HG03558 (cell line): ENCODE data around the gene EGLN3.

Experiments
- ATAC-seq: cut with Tn5 transposase; IDR thresholded peaks from one replicate; pipeline ENCODE4 v1.9.1; 2021; ENCODE audit warnings: moderate number of reproducible peaks; ENCODE audit not compliant: unreplicated experiment; ENCODE audit errors: extremely low read depth

Gene EGLN3

DNA sequence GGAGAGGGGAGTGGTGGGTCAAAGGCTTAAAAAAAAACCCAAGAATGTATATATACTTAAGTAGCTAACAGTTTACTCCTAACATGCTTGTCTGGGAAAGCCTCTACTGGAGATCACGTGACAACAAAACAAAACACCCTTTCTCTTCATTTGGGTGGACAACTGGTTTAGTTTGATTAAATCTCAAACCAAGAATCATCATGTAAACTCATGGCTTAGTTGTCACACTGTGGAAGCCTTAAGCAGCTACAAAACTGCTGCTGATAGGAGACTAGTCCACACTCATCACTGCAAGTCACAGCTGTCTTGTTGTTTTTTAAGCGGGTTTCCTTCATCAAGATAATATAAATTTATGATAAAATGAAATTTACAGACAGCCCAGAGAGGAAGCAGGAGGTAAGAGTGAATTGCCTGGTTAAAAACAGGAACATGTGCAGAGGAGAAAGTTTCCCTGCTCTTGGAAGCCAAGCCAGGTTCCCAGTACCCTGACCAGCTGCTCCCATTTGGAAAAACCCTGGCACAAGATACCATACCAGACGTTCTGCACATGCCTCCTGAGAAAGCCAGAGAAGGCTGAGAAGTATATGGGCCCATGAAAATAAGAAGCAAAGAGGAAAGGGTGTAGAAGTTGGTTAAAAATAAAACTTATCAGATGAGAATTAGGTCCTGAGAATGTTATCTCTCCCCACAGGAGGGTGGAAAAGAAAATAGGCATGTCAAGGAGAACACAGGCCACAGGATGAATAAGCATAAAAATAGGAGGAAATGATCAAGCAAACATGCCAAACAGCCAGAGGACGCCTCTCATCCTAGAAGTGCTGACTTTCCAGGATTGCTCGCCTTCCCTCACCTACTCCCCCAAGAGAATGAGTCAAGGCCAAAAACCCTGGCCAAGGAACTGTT lies 34.0 kb downstream of the EGLN3 start:
- ATAC-seq, result no peak

DNA sequence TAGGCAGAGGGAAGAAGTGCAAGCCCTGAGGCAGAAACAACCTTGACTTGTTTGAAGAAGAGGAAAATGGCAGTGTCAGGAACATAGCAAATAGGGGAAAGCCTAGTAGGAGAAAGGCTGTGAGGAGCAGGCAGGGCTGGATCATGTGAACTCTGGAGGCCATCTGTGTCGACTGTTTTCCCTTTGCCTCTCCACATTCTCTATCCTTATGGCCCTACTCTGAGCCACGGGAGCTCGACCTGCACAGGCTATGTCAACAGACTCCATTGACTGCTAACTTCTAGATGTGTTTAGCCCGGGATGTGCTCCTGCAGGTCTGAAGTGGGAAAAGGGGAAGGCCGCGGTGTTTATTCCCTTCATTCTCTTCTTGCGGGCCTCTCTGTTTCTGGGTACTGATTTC lies 35.2 kb downstream of the EGLN3 start:
- no peak for ATAC-seq

DNA sequence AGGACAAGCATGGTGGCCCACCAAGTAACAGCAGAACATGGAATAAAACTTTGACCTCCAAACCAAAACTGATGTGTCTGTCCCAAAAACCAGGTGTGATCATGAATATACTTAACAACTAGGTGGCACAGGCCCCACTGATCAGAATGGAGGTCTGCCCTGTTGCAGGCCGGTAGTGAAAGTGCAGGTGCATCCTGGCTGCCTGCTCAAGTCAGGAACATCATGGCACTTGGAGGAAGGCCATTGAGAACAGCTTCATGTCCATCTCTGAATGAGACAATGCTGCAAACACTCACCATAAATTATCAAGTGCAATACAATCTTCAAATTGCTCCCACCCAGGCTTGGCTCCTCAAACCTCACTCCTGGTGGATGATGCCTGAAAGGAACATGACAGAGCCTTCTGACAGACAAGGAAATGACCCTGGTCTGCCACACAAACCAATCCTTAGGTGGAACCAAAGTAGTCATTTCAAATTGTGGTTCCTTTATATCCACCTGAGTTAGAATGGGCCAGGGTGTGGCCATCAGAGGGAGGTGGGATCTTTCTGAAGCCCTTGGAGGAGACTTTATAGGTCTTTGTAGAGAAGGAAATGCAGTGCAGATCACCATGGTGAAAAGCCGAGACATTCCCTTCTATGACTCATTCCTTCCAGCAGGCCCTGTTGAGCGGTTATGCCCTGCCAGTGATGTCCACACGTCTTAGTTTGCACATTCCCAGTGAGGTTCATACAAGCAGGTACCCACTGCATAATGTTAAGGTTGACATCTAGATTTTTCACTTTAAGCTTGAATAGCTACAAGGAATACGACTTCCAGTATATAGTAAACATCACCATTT lies 36.0 kb downstream of the EGLN3 start:
- ATAC-seq, result no peak

DNA sequence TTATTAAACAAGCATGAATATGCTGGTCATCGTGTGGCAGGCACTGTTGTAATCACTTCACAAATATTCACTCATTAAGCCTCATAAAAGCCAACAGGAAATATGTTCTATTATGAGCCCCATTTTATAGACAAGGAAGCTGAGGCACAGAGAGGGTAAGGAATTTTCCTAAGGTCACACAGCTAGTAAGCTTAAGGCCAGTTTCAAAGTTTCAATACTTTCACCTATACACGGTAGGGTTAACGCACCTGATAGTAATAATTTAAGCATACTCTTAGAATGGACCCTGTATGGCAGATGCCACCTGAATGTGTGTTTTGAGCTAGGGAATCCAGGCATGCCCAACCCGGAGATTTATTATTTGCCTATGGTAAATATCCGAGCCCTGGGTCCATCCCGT lies 39.8 kb downstream of the EGLN3 start:
- no peak for ATAC-seq

DNA sequence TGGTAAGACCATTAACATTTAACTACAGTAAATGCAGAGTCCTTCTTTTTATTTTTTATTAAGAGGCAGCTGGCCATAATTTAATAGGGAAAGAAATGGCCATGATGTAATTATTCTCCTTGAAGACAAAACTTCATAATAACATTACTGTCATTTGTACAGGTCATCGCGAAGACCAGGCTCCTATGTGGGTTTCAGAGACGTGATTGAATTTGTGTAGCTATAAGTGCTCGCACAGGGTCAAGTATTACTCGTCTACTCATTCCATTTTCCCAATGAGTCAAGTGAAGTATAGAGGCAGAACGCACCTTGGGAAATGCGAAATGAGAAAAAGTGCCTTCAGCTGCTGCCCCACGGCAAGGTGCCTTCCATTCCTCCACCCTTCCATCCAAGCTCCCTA lies 40.4 kb downstream of the EGLN3 start:
- ATAC-seq, result no peak

DNA sequence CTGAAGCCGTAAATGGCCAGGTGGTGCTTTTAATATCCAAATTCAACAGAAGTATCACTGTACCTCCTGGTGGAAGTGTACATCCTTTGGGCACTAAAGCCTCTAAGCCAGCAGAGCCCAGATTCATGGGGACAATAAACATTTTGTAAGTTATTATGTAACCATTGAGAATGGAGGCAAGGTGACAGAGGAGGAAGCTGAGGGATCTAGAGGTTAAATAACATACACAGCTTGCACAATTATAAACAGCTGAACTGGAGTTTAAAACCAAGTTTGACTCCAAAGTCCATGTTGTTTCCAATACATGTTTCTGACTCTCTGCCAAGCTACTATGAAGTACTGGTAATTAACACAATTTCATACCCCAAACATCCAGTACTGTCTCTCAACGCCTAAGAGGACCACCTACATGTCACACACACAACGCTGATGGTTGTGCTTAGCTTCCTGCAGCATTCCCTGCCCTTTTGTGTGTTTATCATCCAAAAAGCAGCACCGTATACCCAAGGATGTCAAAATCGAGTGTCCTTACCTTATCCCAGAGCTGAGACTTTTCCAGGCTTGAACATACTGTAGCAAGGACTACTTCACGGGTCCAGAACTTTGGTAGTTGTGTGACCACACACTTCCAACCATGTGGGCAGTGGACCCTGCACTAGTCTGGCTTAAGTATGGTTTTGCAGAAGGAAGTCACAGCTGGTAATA lies 41.3 kb downstream of the EGLN3 start:
- ATAC-seq, result no peak

DNA sequence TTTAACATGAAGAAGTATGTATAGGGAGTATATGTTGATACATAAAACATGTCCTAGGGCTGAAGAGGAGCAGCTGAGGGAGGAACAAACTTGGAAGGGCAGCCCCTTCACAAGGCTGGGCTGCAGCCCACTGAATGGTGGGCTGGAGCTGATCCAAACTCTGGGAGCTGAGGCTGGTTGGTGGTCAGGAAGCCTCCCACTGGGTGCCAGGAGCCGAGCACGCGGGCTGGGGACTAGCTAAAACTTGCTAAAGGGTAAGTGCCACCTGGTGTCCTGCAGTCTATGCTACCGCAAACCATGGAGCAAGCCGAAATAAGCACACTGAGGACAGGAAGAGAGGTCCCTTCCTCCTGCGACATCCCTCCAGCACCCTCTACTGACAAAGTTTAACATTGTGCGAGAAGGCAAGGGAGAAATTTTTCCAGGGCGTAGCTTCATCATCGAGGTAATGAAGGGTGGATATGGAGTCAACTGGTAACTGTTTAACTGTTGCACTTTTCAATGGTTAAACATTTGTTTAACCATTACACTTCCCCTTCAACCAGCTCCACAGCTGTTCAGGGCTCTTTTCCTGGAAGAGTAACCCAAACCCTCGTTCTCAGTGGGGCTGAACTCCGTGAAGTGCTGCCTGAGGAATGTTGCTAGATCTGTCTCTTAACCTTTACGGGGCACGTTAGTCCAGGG lies 42.2 kb downstream of the EGLN3 start:
- ATAC-seq, result no peak

DNA sequence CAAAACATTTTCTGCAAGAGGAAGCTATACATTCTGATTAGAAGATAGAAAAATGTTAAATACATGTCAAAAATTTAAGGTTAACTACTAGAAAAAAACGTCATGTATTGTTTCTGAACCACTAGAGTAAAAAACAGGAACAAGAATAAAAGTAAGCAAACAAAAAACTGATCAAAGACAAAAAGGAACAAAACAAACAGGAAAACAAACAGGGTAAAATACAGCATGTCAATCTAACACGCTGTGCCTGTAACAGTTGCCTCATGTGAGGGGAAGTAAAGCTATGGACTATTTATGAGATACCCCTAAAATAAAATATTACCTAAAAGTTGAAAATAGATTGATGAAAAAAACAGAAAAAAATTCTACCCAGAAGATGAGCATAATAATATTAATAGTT lies 43.9 kb downstream of the EGLN3 start:
- ATAC-seq, result no peak

DNA sequence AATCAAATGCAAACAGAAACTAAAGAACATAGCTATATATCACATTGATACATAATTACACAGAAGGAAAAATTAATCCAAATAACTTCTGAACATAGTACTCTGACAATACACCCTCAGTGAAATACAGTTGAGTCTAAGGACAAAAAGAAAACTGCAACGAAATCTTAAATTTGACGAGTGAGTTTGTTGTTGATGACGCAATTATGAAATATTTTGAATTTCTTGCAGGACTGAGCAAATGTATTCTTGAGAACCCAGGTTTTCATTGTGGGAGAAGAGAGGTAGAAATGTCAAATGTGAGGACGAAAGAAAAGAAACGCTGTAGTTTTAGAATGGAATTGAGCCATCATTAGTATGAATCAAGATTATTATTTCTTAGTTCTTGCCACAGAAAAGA lies 46.3 kb downstream of the EGLN3 start:
- no peak for ATAC-seq

DNA sequence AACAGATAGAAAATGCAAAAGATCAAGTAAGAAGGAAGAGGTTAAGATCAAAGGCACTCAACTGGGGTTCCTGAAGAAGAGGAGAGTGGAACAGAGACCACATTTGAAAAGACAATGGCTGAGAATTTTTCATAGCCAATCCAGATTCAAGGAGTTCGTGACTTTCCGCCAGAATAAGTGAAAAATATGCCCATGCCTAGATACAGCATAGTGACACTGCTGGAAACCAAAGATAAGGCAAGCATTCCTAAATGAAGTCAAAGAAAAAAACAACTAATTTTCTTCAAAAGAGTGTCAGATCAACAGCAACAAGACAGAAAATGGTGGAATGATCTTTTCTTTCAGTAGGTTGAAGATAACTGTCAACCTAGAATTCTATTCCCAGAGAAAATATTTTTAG lies 47.5 kb downstream of the EGLN3 start:
- ATAC-seq, result no peak

DNA sequence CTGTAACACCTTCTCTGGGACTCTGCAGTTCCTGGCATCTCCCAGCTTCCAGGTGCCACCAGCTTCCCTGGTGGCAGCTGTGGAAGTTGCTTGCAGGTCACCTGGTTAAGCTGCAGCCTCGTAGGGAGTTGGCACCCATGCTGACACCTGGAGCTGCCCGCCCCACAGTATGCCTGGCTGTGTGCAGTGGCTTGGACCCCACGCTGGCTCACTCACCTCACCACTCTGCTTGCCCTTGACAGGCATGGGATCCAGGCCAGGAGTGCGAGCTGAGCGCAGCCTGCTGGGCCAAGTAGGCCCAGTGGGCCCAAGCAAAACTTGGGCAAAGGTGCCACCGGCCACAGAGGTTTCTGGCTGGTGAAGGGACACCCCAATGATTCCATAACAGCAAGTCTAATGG lies 48.5 kb downstream of the EGLN3 start:
- ATAC-seq, result no peak

DNA sequence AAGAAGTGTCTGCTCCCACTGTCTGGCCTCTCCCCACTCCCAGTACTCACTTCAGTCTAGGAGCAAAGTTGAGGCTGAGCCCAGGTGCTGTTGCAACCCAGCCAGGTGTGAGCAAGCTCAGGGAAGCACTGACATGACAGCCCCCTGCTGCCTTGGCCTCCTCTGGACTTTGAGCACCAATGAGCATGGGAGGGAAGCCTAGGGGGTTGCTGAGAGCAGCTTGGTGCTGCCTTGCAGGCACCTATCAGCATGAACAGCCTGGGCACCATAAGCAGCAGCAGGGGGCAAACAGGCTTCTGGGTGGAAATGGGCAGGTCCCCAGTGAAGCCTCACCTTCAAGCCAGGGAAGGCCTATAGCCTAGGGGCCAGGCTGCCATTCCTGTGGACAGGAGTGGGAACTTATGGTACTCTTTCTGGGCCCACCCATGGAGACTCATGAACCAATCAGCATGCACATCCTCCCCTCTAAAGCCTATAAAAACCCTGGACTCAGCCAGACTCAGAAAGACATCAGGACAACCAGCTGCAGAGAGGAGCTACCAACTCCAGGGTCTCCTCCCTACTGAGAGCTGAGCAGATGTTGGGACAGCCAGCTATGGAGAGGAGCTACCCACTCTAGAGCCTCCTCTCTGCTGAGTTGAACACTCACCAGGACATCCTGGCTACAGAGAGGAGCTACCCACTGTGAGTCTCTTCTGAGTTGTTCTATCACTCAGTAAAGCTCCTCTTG lies 49.3 kb downstream of the EGLN3 start:
- no peak for ATAC-seq

DNA sequence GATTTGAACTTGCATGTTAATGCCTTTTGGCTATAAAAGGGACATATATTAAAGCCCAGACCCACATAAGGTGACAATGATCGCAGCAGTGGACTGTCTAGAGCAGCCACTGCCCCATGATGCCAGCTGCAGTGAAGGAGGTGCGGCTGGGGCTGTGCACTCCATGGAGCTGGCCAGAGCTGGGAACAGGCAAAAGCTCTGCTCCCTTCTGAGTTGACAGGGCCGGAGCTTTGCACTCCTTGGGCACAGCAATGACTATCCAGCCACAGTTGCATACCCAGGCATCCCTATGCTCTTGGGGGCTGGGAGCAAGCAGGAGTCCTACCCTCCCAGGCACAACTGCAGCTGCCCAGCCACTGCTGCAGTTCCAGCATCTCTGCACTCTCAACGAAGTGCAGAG lies 50.2 kb downstream of the EGLN3 start:
- no peak for ATAC-seq

DNA sequence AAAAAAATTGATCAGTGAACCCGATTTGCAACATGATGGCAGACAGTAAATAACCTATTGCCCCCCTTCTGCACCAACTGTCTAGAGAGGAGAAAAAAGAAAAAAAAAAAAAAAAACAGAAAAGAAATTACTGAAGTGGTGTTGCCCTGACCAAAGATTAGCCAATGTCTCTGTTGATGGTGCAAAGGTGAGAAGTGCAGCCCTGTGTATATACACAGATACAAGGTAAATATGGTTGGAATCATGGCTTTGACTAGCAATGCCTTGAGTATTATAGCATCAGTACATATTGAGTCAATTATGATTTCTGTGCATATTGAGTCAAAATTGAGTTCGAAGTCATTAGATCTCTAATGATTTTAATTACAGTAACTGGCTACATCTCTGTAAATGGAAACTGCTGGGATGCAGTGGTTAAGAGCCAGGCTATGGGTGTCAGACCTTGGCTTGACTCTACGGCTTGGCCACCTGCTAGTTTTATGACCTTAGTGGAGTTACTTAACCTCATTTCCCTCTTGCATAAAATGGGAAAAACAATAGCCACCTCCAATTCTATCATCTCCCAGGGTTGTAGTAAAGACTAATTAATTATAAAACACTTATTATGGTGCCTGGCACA lies 51.0 kb downstream of the EGLN3 start:
- ATAC-seq, result no peak

DNA sequence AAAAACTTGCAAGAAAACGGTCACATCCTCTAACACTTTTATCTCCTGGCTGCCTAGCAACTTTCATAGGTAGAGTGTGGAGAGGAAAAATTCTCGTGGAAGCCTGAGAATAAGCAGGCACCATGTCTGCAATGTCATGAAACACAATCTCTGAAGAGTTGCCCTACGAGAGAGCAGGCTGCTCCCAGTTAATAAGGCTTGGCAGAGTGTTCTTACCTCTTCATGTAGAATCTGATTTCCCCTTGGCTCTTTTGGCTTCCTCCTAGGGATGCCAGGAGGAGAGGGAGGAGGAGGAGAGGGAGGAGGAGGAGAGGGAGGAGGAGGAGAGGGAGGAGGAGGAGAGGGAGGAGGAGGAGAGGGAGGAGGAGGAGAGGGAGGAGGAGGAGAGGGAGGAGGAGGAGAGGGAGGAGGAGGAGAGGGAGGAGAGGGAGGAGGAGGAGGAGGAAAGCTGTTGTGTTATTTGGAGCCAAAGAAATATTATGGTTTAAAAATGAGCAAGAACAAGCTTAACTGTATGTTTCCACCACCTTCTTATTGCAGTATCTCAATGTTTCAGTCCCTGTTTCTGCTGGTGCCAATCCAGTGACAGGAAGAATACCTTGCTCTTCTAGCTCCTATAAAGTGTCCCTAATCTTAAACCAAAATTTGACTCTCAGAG lies 52.9 kb downstream of the EGLN3 start:
- ATAC-seq, result no peak

DNA sequence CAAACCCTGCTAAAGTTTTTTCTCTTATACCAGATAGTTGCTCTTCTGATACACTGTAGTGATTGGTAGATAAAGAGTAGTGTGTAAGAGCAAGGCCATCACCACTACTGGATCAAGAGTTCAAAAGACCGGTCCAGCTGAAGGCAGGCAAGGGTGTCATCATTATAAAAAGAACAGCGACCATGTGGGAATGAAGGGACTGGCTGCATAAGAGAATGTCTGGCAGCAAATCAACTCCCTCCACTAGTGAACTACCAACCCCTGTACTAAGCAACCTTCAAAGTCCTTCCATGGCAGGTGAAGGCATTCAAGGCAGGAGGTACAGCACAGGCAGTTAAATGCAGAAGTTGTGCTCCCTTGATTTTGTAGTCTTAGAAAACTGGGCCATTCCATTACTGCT lies 53.5 kb downstream of the EGLN3 start:
- no peak for ATAC-seq

DNA sequence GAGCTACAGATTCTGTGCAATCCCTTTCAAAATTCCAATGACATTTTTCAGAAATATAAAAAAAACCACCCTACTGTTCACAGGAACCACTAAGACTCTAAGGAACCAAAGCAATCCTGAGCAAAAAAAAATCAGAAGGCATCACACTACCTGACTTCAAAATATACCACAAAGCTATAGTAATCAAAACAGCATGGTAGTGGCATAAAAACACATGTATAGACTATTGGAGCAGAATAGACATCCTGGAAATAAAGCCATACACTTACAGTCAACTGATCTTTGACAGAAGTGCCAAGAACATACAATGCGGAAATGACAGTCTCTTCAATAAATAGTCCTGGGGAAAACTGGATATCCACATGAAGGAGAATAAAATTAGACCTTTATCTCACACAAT lies 56.5 kb downstream of the EGLN3 start:
- no peak for ATAC-seq

DNA sequence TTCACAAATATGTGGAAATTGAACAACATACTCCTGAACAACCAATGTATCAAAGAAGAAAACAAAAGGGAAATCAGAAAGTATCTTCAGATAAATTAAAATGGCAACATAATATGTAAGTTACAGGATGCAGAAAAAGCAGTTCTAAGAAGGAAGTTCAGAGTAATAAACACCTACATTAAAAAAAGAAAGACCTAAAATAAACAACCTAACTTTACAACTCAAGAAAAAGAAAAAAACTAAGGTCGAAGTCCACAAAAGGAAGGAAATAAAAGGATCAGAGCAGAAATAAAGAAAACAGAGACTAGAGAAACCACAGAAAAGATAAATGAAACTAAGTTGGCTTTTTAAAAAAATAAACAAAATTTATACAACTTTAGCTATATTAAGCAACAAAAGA lies 59.2 kb downstream of the EGLN3 start:
- no peak for ATAC-seq

DNA sequence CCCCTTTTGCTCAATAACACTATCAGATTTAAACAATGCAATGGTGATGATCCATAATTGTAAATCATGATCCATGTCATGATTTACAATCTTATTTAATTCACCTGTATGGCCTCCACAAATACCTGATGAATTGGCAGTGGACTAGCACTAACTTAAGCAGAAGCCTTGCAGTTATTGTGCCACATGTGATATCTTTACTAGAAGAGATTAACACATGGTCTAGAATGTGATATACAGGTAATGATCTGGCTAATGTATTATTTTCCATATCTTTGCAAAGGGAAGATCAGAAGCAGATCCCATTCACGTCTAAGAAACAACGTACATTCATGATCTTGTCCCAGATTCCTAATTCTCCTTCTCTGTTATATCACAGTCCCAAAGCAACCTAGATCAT lies 66.0 kb downstream of the EGLN3 start:
- ATAC-seq, result no peak
